ENCODE data around the gene RPRML. TPM values are rescaled to one million over a fixed set of nuclear protein-coding genes. Genes with fewer than 3 reads are reported as not detected.

Gene RPRML
- total RNA-seq, 1 experiment from 2014 or later, result not detected

DNA sequence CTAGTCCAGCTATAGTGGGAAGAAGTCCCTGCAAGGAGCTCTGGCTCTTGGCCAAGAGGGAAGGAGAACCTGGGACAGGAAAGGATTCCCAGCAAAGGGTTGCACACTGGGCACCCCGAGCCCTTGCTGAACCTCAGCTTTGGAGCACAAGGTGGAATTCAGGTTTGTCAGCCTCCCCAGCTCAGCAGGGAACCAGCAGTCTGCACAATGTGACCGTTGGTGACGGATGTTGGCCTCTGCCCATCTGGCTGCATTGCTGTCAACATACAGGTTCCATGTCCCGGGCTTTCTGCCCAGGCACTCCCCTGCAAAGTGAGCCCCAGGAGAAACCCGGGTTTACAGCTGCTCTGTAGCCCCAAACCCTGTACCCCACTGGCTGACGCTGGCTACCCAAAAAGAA is 6.7 kb downstream of the RPRML start:
- no TSS peak for BruUV-seq (replicated peaks)
- DNase-seq (ENCODE audit: low spot score), result no peak
- CTCF ChIA-PET, result no interaction called here
- TF ChIP-seq EZH2 (IDR thresholded peaks at IDR 0.05; ENCODE audit: borderline replicate concordance, low read depth, low read length, poor library complexity, severe bottlenecking) (no peak), CTCF (conservative IDR thresholded peaks at IDR 0.05; ENCODE audit: low read depth, low read length) (no peak)
- Histone ChIP-seq H3K4me3 (ENCODE audit: low read depth, low read length, poor library complexity, severe bottlenecking) (no peak overlapping the region), H3K27ac (ENCODE audit: low read depth, low read length, poor library complexity, severe bottlenecking) (no peak overlapping the region), H3K27me3 (replicated peaks; ENCODE audit: insufficient read depth, low read depth, low read length, poor library complexity) (peaks cover 8% of the 10 kb centered on the region), H3K9me3 (ENCODE audit: low read depth, low read length, poor library complexity, severe bottlenecking) (no peaks in the 10 kb centered on the region), H3K4me1 (ENCODE audit: insufficient read depth, low read length, poor library complexity, severe bottlenecking) (no peaks in the 10 kb centered on the region), H3K36me3 (ENCODE audit: insufficient read depth, low read length, poor library complexity, severe bottlenecking) (no peaks in the 10 kb centered on the region)
- intact Hi-C loops (cut with micrococcal nuclease; ENCODE audit: unreplicated experiment), result no loop called here
- POLR2A ChIA-PET (ENCODE audit: low non-redundant PET), result no interaction called here

GRCh38 chr17:46971647-46972300 is 7.3 kb downstream of the RPRML start:
- TF ChIP-seq EZH2 (IDR thresholded peaks at IDR 0.05; ENCODE audit: borderline replicate concordance, low read depth, low read length, poor library complexity, severe bottlenecking), result no peak
- no peak for TF ChIP-seq CTCF (conservative IDR thresholded peaks at IDR 0.05; ENCODE audit: low read depth, low read length)
- no peaks in the 10 kb centered on the region for H3K36me3 ChIP-seq (ENCODE audit: insufficient read depth, low read length, poor library complexity, severe bottlenecking)
- H3K9me3 ChIP-seq (ENCODE audit: low read depth, low read length, poor library complexity, severe bottlenecking), result no peaks in the 10 kb centered on the region
- CTCF ChIA-PET, result no interaction called here
- no TSS peak for BruUV-seq (replicated peaks)
- DNase-seq (ENCODE audit: low spot score), result no peak
- no peaks in the 10 kb centered on the region for H3K4me1 ChIP-seq (ENCODE audit: insufficient read depth, low read length, poor library complexity, severe bottlenecking)
- H3K27ac ChIP-seq (ENCODE audit: low read depth, low read length, poor library complexity, severe bottlenecking), result no peak overlapping the region
- intact Hi-C loops (cut with micrococcal nuclease; ENCODE audit: unreplicated experiment), result no loop called here
- POLR2A ChIA-PET (ENCODE audit: low non-redundant PET), result no interaction called here
- no peak overlapping the region for H3K4me3 ChIP-seq (ENCODE audit: low read depth, low read length, poor library complexity, severe bottlenecking)
- H3K27me3 ChIP-seq (replicated peaks; ENCODE audit: insufficient read depth, low read depth, low read length, poor library complexity), result peaks cover 4% of the 10 kb centered on the region

DNA sequence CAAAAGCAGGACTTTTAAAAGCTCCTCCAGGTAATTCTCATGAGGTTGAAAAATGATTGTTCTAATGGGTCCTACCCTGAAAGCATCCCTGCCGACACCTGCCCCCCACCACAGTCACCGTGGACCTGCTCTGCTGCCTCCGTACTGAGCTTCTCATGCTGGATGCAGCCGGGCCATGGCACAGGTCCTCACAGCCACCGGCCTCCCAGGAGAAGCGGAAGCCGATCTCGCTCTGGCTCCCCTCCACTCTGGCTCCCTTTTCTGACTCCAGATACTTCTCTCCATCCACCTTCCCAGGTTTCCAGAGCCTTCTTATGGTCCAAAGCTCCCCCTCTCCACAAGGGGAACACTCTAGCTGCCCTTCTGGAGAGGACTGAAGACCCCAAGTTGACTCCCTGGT is 10.2 kb downstream of the RPRML start:
- DNase-seq (ENCODE audit: low spot score), result no peak
- H3K9me3 ChIP-seq (ENCODE audit: low read depth, low read length, poor library complexity, severe bottlenecking), result no peaks in the 10 kb centered on the region
- H3K36me3 ChIP-seq (ENCODE audit: insufficient read depth, low read length, poor library complexity, severe bottlenecking), result no peaks in the 10 kb centered on the region
- ChIA-PET CTCF (no interaction called here), POLR2A (ENCODE audit: low non-redundant PET) (no interaction called here)
- peaks cover 6% of the 10 kb centered on the region for H3K27me3 ChIP-seq (replicated peaks; ENCODE audit: insufficient read depth, low read depth, low read length, poor library complexity)
- H3K4me3 ChIP-seq (ENCODE audit: low read depth, low read length, poor library complexity, severe bottlenecking), result no peak overlapping the region
- H3K4me1 ChIP-seq (ENCODE audit: insufficient read depth, low read length, poor library complexity, severe bottlenecking), result no peaks in the 10 kb centered on the region
- H3K27ac ChIP-seq (ENCODE audit: low read depth, low read length, poor library complexity, severe bottlenecking), result no peak overlapping the region
- BruUV-seq (replicated peaks), result no TSS peak
- TF ChIP-seq CTCF (conservative IDR thresholded peaks at IDR 0.05; ENCODE audit: low read depth, low read length), result no peak
- TF ChIP-seq EZH2 (IDR thresholded peaks at IDR 0.05; ENCODE audit: borderline replicate concordance, low read depth, low read length, poor library complexity, severe bottlenecking), result no peak
- intact Hi-C loops (cut with micrococcal nuclease; ENCODE audit: unreplicated experiment), result no loop called here
